K562 (cell line): ENCODE data around the gene CDR2L. TPM values are rescaled to one million over a fixed set of nuclear protein-coding genes. Genes with fewer than 3 reads are reported as not detected.
A peak's percentile ranks its signal among the peaks of the same experiment; 100 is the strongest.

ENCODE experiments used
- ATAC-seq: fragments of 200-7000 bp; cut with Tn5 transposase; 3 replicates; pipeline ENCODE4 v1.9.1; 2020; ENCODE audit warnings: moderate library complexity
- BruUV-seq: library from RNA; stranded (reverse); fragments of 400-500 nt; replicated peaks from 2 replicates; lab custom pipeline; 2021; lab: Mats Ljungman, UMichigan
- CTCF ChIA-PET: fragments of 300-600 bp; formaldehyde crosslinking; extraction: SDS; loops from one replicate; lab custom pipeline; 2021; ENCODE audit warnings: low intra/inter-chr PET ratio; lab: Yijun Ruan, JAX
- POLR2A ChIA-PET: fragments of 300-600, 350-650 bp; sonication (Branson Sonifier 250); formaldehyde crosslinking; extraction: SDS; loops from one replicate; lab custom pipeline; 2021; ENCODE audit warnings: antibody characterized with exemption, inconsistent platforms; lab: Yijun Ruan, JAX
- DNase-seq, 4 experiments: peaks; one replicate each; pipeline versions ENCODE4 v3.0.0 to v3.0.0-alpha.2; 2011 to 2018; ENCODE audit warnings: low spot score in 3 of 4, mixed read lengths in 3 of 4; ENCODE audit errors: extremely low read depth in 1 of 4
- FAIRE-seq: peaks from 2 replicates; lab custom pipeline; 2011; peaks lifted over from hg19 to GRCh38; lab: Jason Lieb, UNC
- H2AFZ ChIP-seq: 2 replicates; pipeline ENCODE4 v1.6.0; 2011; ENCODE audit warnings: low read depth, low read length, control low read depth, inconsistent platforms
- H3K27ac ChIP-seq: fragments of 200-600 bp; 3 replicates; pipeline ENCODE4 v1.8.0; 2011; ENCODE audit warnings: low read depth, mild to moderate bottlenecking, control low read depth, inconsistent platforms, low read length, moderate library complexity, mixed read lengths; ENCODE audit errors: extremely low read depth
- H3K27me3 ChIP-seq, 2 experiments: fragments of 300-600 bp in 1 of 2; 2 replicates in 1 of 2; 3 replicates in 1 of 2; pipeline versions ENCODE4 v1.6.0 to v1.8.0; 2011; ENCODE audit warnings: inconsistent platforms in 2 of 2, low read length in 2 of 2, mild to moderate bottlenecking in 1 of 2, mixed read lengths in 1 of 2, moderate library complexity in 1 of 2; ENCODE audit not compliant: control insufficient read depth in 2 of 2, insufficient read depth in 2 of 2
- H3K36me3 ChIP-seq: fragments of 300-600 bp; 3 replicates; pipeline ENCODE4 v1.8.0; 2011; ENCODE audit warnings: mild to moderate bottlenecking, low read length, inconsistent platforms; ENCODE audit not compliant: control insufficient read depth, insufficient read depth
- H3K4me1 ChIP-seq, 2 experiments: fragments of 200-600 bp in 1 of 2; replicated peaks in 1 of 2; 2 replicates in 1 of 2; 3 replicates in 1 of 2; pipeline versions ENCODE4 v1.5.1 to v1.8.0; 2011; ENCODE audit warnings: inconsistent platforms in 2 of 2, low read length in 2 of 2, mild to moderate bottlenecking in 1 of 2, mixed read lengths in 1 of 2, moderate library complexity in 1 of 2; ENCODE audit not compliant: control insufficient read depth in 2 of 2, insufficient read depth in 2 of 2
- H3K4me2 ChIP-seq: 2 replicates; pipeline ENCODE4 v1.6.1; 2011; ENCODE audit warnings: low read length, control low read depth, inconsistent platforms, mixed read lengths; ENCODE audit not compliant: insufficient read depth
- H3K4me3 ChIP-seq: fragments of 200-600 bp; sonication (generic), shearing (Covaris generic); 2 replicates; pipeline ENCODE4 v1.5.1; 2016; ENCODE audit warnings: control low read depth, inconsistent platforms
- H3K79me2 ChIP-seq: fragments of 200-600 bp; 3 replicates; pipeline ENCODE4 v1.8.0; 2011; ENCODE audit warnings: low read length, inconsistent platforms; ENCODE audit not compliant: control insufficient read depth, insufficient read depth
- H3K9ac ChIP-seq, 2 experiments: 2 replicates each; pipeline versions ENCODE4 v1.6.0 to v1.6.1; 2011; ENCODE audit warnings: low read depth in 2 of 2, low read length in 2 of 2, control low read depth in 1 of 2, inconsistent platforms in 1 of 2, mild to moderate bottlenecking in 1 of 2, mixed read lengths in 1 of 2; ENCODE audit not compliant: insufficient read depth in 1 of 2
- H3K9me1 ChIP-seq: one replicate; pipeline ENCODE4 v1.6.0; 2011; ENCODE audit warnings: inconsistent platforms, mild to moderate bottlenecking, low read length, moderate library complexity; ENCODE audit not compliant: control insufficient read depth, insufficient read depth
- H3K9me3 ChIP-seq: replicated peaks from 2 replicates; pipeline ENCODE4 v1.5.1; 2011; ENCODE audit warnings: low read depth, low read length, inconsistent platforms; ENCODE audit not compliant: control insufficient read depth, insufficient read depth
- H4K20me1 ChIP-seq: replicated peaks from 2 replicates; pipeline ENCODE4 v1.6.1; 2011; ENCODE audit warnings: low read length, inconsistent platforms, mixed read lengths; ENCODE audit not compliant: control insufficient read depth, insufficient read depth
- ETS1 ChIP-seq: conservative IDR thresholded peaks from 2 replicates; pipeline ENCODE4 v1.6.1; 2011; ENCODE audit warnings: low read depth, mild to moderate bottlenecking, low read length; ENCODE audit not compliant: control insufficient read depth
- ETS2 ChIP-seq: IDR thresholded peaks from 2 replicates; pipeline ENCODE4 v1.6.1; 2016; ENCODE audit warnings: borderline replicate concordance, missing genetic modification characterization, mild to moderate bottlenecking, moderate library complexity, missing compliant biosample characterization; ENCODE audit not compliant: poor library complexity, severe bottlenecking
- HDAC6 ChIP-seq: IDR thresholded peaks from 2 replicates; pipeline ENCODE4 v1.6.1; 2012; ENCODE audit warnings: low read depth, mild to moderate bottlenecking, control low read depth, inconsistent platforms, low read length, moderate library complexity
- MTF1 ChIP-seq: fragments of 250-450 bp; sonication (Bioruptor Pico); IDR thresholded peaks from 2 replicates; pipeline ENCODE4 v1.9.0; 2021; ENCODE audit warnings: moderate library complexity, mild to moderate bottlenecking, inconsistent platforms, borderline replicate concordance
- NFIC ChIP-seq: fragments of 450-650 bp; IDR thresholded peaks from 2 replicates; pipeline ENCODE4 v1.6.1; 2017; ENCODE audit warnings: mild to moderate bottlenecking, inconsistent platforms
- NR2F6 ChIP-seq: fragments of 450-650 bp; formaldehyde crosslinking; IDR thresholded peaks from 2 replicates; pipeline ENCODE4 v1.4.0; 2020; ENCODE audit warnings: mild to moderate bottlenecking
- ZNF121 ChIP-seq: sonication (generic); formaldehyde crosslinking; conservative IDR thresholded peaks from 2 replicates; pipeline ENCODE4 v1.8.0; 2022; ENCODE audit warnings: missing genetic modification reagents
- ZNF512 ChIP-seq: IDR thresholded peaks from 2 replicates; pipeline ENCODE4 v1.6.1; 2016; ENCODE audit warnings: missing genetic modification characterization, missing compliant biosample characterization
- WGBS: fragments of 100-300 bp; shearing (Covaris generic); methylation state at CpG from one replicate; pipeline ENCODE4 v1.1.6; 2016; ENCODE audit warnings: low coverage, mixed read lengths; ENCODE audit not compliant: insufficient coverage; ENCODE audit errors: missing lambda C conversion rate; 5-methylcytosine and 5-hydroxymethylcytosine counted together
- in situ Hi-C: fragments of 300-500 bp; cut with MboI; formaldehyde crosslinking; loops from 4 replicates; pipeline ENCODE4 v1.15.0; 2018; ENCODE audit warnings: inconsistent platforms, mixed read lengths
- intact Hi-C: fragments of 100-400 bp; cut with micrococcal nuclease; formaldehyde crosslinking; loops from 2 replicates; pipeline ENCODE4 v1.14.2; 2022
- polyA plus RNA-seq, 8 experiments: library from polyadenylated mRNA; depleted of rRNA in 4 of 8; stranded (reverse) in 5 of 8; unstranded in 3 of 8; fragments of >200 nt; fragmentation: Nextera tagmentation in 2 of 8; fragmentation: Illumina TruSeq in 1 of 8; extraction: Ambion mirVana in 2 of 8; extraction: Trizol in 1 of 8; gene quantifications; 2 replicates each; pipeline versions ENCODE4 v1.2.1 to v1.2.3, GENCODE V29; 2011 to 2014; ENCODE audit warnings: inconsistent platforms in 1 of 8, missing spikeins in 1 of 8
- total RNA-seq, 7 experiments: library from RNA; depleted of rRNA in 6 of 7; stranded (reverse); fragments of >200 nt in 6 of 7; fragmentation: Illumina TruSeq in 2 of 7; extraction: Trizol in 2 of 7; gene quantifications; 2 replicates each; pipeline versions ENCODE4 v1.2.1 to v1.2.3, GENCODE V29; 2011 to 2021; ENCODE audit warnings: low replicate concordance in 1 of 7

Gene CDR2L
- total and polyA plus RNA-seq, 9 of the 15 experiments (the other 6 are each of a cell fraction or from before 2014, with no cell fraction given), result 2.7 to 16.0 (median 7.3) TPM

- BruUV-seq, result no TSS peak
- in situ Hi-C loops (no loop called here), intact Hi-C loops (loop anchor here (10.0 kb wide), 1 partner anchor 158 kb away; the partner anchor contains the start of gene FDXR)
- TF ChIP-seq NR2F6 (CRISPR knock-in tag) (no peak), NFIC (peak; percentile 26; the same call in 1 of the 2 replicates), MTF1 (no peak), ZNF512 (tag) (peak; percentile 30; the same call in 1 of the 2 replicates), ETS2 (tag) (no peak), HDAC6 (no peak), ETS1 (0 out of 2 replicates have a peak, but pooled peaks have one; percentile 28), ZNF121 (CRISPR knock-in tag) (peak; percentile 15; the same call in 1 of the 2 replicates)
- H3K27ac ChIP-seq, result no peak overlapping the region
- ChIA-PET CTCF (interaction anchor here (0.7 kb wide), 1 partner anchor 239 kb away, joined by 3 read pairs; no protein-coding TSS in a partner anchor), POLR2A (interaction anchor here (0.5 to 1.4 kb wide), 5 partner anchors 16 to 96 kb away, joined by 3 to 4 read pairs (median 3); partner anchors contain the start of genes CDR2L and MRPL58)
- peak overlapping the region; percentile 69 for H3K4me3 ChIP-seq
- peaks cover 12% of the 10 kb centered on the region for H3K9me3 ChIP-seq
- H3K36me3 ChIP-seq, result peaks cover 2% of the 10 kb centered on the region; the same call in 1 of the 3 replicates
- FAIRE-seq (no peak), ATAC-seq (no peak), DNase-seq (peak in 1 of 4 experiments; percentile 37)
- no peaks in the 10 kb centered on the region for H3K27me3 ChIP-seq
- H3K4me1 ChIP-seq, result peaks cover 31 to 32% of the 10 kb centered on the region in 2 experiments
- H4K20me1 ChIP-seq, result no peaks in the 10 kb centered on the region
- peak overlapping the region; percentile 98 for H2AFZ ChIP-seq
- H3K9ac ChIP-seq, result peak overlapping the region in 1 of 2 experiments; percentile 96; a peak in 2 of 4 replicates
- no peaks in the 10 kb centered on the region for H3K79me2 ChIP-seq
- H3K9me1 ChIP-seq, result no peaks in the 10 kb centered on the region
- 16% methylated on average over 12 of the region's 13 CpGs for WGBS
- H3K4me2 ChIP-seq, result peak overlapping the region; percentile 98
These were observed 45.4 kb downstream of the CDR2L start for GRCh38 chr17:75032720-75033280.
